Vagina (tissue), 2 donors: ENCODE data around the gene SIPA1L3.

ENCODE experiments used
- POLR2A ChIP-seq, 2 donors: fragments of 450-650 bp; IDR thresholded peaks; one replicate each; pipeline ENCODE4 v1.6.1; 2017; ENCODE audit warnings: antibody characterized with exemption in 2 of 2, mild to moderate bottlenecking in 2 of 2, moderate library complexity in 2 of 2
- TF ChIP-seq, protein P1 (sequence below), 3 experiments: fragments of 450-650 bp in 2 of 3; fragments of 200-600 bp in 1 of 3; sonication (generic) in 1 of 3; IDR thresholded peaks; one replicate each; pipeline ENCODE4 v1.5.1; 2017 to 2019; ENCODE audit warnings: antibody characterized with exemption in 3 of 3, mild to moderate bottlenecking in 2 of 3, moderate library complexity in 2 of 3

DNA sequence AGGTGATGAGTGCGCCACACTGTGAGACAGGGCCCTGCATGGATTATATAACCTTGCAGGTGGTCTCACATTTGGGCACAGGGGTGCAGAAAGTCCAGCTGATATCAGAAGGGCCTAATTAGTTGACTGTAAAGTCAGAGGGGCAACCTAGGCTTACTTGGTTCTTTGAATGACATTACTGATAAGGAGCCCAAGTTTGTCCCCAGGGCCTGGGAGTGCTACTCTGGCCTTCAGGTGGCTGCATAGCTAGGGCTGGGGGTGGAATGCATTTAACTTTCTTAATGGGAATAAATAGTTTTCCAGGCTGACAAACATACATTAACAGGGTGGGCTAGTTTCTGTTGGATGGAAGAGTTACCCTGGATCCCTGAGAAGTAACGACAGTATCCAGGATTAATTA is 3.9 kb upstream of the SIPA1L3 start:
- TF ChIP-seq, protein P1, sequence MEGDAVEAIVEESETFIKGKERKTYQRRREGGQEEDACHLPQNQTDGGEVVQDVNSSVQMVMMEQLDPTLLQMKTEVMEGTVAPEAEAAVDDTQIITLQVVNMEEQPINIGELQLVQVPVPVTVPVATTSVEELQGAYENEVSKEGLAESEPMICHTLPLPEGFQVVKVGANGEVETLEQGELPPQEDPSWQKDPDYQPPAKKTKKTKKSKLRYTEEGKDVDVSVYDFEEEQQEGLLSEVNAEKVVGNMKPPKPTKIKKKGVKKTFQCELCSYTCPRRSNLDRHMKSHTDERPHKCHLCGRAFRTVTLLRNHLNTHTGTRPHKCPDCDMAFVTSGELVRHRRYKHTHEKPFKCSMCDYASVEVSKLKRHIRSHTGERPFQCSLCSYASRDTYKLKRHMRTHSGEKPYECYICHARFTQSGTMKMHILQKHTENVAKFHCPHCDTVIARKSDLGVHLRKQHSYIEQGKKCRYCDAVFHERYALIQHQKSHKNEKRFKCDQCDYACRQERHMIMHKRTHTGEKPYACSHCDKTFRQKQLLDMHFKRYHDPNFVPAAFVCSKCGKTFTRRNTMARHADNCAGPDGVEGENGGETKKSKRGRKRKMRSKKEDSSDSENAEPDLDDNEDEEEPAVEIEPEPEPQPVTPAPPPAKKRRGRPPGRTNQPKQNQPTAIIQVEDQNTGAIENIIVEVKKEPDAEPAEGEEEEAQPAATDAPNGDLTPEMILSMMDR (IDR thresholded peaks at IDR 0.05) = no peak
- TF ChIP-seq POLR2A (IDR thresholded peaks at IDR 0.05) = no peak
